ENCODE results near the gene MEGF6.

MEGF6 gene

GRCh38 chr1:3612123-3612522 is 815 bp upstream of the MEGF6 start:
- no peak for DNase-seq (ENCODE audit: low read depth, low spot score)
- POLR2A ChIA-PET = no interaction called here
- TF ChIP-seq CTCF (IDR thresholded peaks at IDR 0.05; ENCODE audit: insufficient read depth, low read length, missing control alignments) = no peak
- no peak overlapping the region for H3K4me3 ChIP-seq (ENCODE audit: low read depth, low read length)
- CTCF ChIA-PET = no interaction called here

- POLR2A ChIA-PET = no interaction called here
Observed at GRCh38 chr1:3610527-3611169, 660 bp downstream of the MEGF6 start.

GRCh38 chr1:3609769-3610526 is 1.4 kb downstream of the MEGF6 start:
- no peak for DNase-seq (ENCODE audit: low read depth, low spot score)
- ChIA-PET POLR2A (no interaction called here), CTCF (interaction anchor here (1.0 kb wide), 2 partner anchors 47 to 58 kb away, joined by 3 read pairs; no protein-coding TSS in a partner anchor)
- H3K4me3 ChIP-seq (ENCODE audit: low read depth, low read length) = no peak overlapping the region
- no peak for TF ChIP-seq CTCF (IDR thresholded peaks at IDR 0.05; ENCODE audit: insufficient read depth, low read length, missing control alignments)

More at GRCh38 chr1:3610527-3611169, 660 bp downstream of the MEGF6 start:
- H3K4me3 ChIP-seq (ENCODE audit: low read depth, low read length) = no peak overlapping the region
- CTCF ChIA-PET = interaction anchor here (1.0 kb wide), 1 partner anchor 47 kb away, joined by 3 read pairs; no protein-coding TSS in a partner anchor
- no peak for TF ChIP-seq CTCF (IDR thresholded peaks at IDR 0.05; ENCODE audit: insufficient read depth, low read length, missing control alignments)
- no peak for DNase-seq (ENCODE audit: low read depth, low spot score)

- H3K4me3 ChIP-seq (ENCODE audit: low read depth, low read length) = no peak overlapping the region
- no peak for TF ChIP-seq CTCF (IDR thresholded peaks at IDR 0.05; ENCODE audit: insufficient read depth, low read length, missing control alignments)
- DNase-seq (ENCODE audit: low read depth, low spot score) = no peak
- POLR2A ChIA-PET = no interaction called here
- CTCF ChIA-PET = interaction anchor here (1.0 to 1.9 kb wide), 4 partner anchors 22 to 119 kb away, joined by 3 to 6 read pairs (median 4); no protein-coding TSS in a partner anchor
Observed at GRCh38 chr1:3609016-3609768, 2.1 kb downstream of the MEGF6 start.

GRCh38 chr1:3608154-3608553 is 3.2 kb downstream of the MEGF6 start:
- CTCF ChIA-PET = interaction anchor here (1.3 to 1.9 kb wide), 5 partner anchors 9 to 118 kb away, joined by 3 to 7 read pairs (median 5); no protein-coding TSS in a partner anchor

More at GRCh38 chr1:3608154-3608553, 3.2 kb downstream of the MEGF6 start:
- no peak for DNase-seq (ENCODE audit: low read depth, low spot score)
- no peak overlapping the region for H3K4me3 ChIP-seq (ENCODE audit: low read depth, low read length)
- POLR2A ChIA-PET = interaction anchor here (0.6 kb wide), 1 partner anchor 15 kb away, joined by 3 read pairs; no protein-coding TSS in a partner anchor
- TF ChIP-seq CTCF (IDR thresholded peaks at IDR 0.05; ENCODE audit: insufficient read depth, low read length, missing control alignments) = no peak

All from AG04449 (cell line).